ENCODE data around the gene LRRC74A. TPM values are rescaled to one million over a fixed set of nuclear protein-coding genes. Genes with fewer than 3 reads are reported as not detected.
A peak's percentile ranks its signal among the peaks of the same experiment; 100 is the strongest.

The LRRC74A gene
- total RNA-seq, 1 donor from 2014 or later, result not detected

DNA sequence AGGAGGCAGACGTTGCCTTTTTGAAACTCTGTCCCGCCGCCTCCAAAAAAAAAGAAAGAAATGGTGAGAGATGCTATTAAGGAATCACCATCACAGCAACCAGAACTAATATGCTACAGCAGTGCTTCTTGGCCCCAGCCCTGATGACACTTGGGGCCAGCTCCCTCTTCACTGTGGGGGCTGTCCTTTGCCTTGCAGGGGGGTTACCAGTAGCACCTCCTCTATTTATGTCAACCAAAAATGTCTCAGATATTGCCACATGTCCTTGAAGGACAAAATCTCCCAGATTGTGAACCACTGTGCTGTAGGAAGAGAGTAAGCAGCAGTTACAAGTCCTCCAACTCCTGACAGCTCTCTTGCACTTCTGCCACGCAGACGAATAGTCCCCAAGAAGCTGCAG is 76.4 kb downstream of the LRRC74A start:
- Mint-ChIP-seq H3K27ac (ENCODE audit: unreplicated experiment) (peak overlapping the region; percentile 71), H3K4me3 (ENCODE audit: unreplicated experiment) (no peak overlapping the region), H3K4me1 (ENCODE audit: unreplicated experiment) (peaks cover 54% of the 10 kb centered on the region), H3K36me3 (ENCODE audit: unreplicated experiment) (no peaks in the 10 kb centered on the region), H3K27me3 (ENCODE audit: unreplicated experiment) (no peaks in the 10 kb centered on the region), H3K9me3 (ENCODE audit: unreplicated experiment) (no peaks in the 10 kb centered on the region)
- TF ChIP-seq, protein P1, sequence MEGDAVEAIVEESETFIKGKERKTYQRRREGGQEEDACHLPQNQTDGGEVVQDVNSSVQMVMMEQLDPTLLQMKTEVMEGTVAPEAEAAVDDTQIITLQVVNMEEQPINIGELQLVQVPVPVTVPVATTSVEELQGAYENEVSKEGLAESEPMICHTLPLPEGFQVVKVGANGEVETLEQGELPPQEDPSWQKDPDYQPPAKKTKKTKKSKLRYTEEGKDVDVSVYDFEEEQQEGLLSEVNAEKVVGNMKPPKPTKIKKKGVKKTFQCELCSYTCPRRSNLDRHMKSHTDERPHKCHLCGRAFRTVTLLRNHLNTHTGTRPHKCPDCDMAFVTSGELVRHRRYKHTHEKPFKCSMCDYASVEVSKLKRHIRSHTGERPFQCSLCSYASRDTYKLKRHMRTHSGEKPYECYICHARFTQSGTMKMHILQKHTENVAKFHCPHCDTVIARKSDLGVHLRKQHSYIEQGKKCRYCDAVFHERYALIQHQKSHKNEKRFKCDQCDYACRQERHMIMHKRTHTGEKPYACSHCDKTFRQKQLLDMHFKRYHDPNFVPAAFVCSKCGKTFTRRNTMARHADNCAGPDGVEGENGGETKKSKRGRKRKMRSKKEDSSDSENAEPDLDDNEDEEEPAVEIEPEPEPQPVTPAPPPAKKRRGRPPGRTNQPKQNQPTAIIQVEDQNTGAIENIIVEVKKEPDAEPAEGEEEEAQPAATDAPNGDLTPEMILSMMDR (IDR thresholded peaks at IDR 0.05), result no peak
- DNase-seq (ENCODE audit: extremely low spot score, unreplicated experiment), result no peak

DNA sequence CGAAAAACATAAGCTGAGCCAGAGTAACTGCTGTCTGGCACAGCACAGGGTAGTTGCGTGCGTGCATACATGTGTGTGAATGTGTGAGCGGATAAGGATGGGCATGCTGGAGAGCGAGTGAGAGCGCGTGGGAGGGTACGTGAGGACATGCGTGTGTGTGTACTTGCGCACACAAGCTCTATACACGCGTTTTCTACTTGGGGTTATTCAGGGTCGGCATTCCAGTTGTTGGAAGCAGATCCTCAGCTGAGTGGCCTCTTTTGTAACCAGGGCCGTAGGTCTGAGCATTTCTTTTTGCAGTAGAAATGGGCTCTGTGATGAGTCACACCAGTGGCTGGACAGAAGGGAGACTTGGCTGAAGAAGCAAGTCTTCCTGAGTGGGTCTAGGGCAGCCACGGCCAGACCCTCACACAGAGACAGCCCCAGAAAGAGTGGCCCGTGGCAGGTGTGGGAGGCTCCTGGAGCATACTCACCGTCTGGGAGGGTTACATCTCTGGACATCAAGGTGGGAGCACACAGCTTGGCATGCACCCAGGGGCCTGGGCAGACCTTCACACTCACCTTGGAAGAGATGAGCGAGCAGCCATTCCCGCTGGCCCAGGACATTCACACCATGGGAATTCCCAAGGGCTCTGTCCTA is 78.0 kb downstream of the LRRC74A start:
- peak overlapping the region; percentile 95 for H3K27ac Mint-ChIP-seq (ENCODE audit: unreplicated experiment)
- no peaks in the 10 kb centered on the region for H3K36me3 Mint-ChIP-seq (ENCODE audit: unreplicated experiment)
- no peak for DNase-seq (ENCODE audit: extremely low spot score, unreplicated experiment)

DNA sequence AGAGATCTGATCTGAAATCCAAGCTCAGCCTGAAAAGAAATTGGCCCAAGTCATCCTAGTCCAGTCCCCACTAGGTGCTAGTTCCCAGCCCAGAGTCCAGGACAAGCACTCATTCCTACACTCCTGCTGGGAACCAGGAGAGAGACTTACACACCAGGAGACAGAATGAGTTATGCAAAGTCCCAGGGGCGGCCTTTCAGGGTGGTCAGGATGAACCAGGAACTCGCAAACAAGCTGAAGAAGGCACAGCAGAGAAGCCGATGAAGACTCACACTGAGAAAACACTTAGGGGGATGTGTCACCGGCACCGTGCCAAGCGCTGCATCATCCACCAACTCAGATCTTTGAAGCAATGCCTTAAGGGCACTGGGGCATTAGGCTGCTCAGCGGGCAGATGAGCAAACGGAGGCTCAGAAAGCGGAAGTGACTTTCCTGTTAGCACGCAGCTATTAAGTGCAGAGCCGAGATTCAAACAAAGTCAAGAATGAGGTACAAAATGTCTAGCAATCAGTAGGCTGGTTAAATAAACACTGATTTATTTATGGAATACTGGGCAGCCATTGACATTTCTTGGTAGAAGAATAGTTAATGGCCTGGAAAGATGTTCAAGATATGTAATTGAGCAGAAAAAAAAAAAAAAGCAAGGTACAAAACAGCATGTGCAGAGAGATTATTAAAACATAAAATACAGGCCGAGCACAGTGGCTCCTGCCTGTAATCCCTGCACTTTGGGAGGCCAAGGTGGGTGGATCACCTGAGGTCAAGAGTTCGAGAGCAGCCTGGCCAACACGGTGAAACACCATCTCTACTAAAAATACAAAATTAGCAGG is 78.7 kb downstream of the LRRC74A start:
- peak overlapping the region; percentile 49 for H3K4me3 Mint-ChIP-seq (ENCODE audit: unreplicated experiment)
- TF ChIP-seq, protein P1 (IDR thresholded peaks at IDR 0.05), result no peak

More for the DNA sequence above, 78.0 kb downstream of the LRRC74A start:
- TF ChIP-seq, protein P1 (IDR thresholded peaks at IDR 0.05), result no peak
- Mint-ChIP-seq H3K4me3 (ENCODE audit: unreplicated experiment) (no peak overlapping the region), H3K9me3 (ENCODE audit: unreplicated experiment) (no peaks in the 10 kb centered on the region), H3K27me3 (ENCODE audit: unreplicated experiment) (no peaks in the 10 kb centered on the region), H3K4me1 (ENCODE audit: unreplicated experiment) (peaks cover 54% of the 10 kb centered on the region)

DNA sequence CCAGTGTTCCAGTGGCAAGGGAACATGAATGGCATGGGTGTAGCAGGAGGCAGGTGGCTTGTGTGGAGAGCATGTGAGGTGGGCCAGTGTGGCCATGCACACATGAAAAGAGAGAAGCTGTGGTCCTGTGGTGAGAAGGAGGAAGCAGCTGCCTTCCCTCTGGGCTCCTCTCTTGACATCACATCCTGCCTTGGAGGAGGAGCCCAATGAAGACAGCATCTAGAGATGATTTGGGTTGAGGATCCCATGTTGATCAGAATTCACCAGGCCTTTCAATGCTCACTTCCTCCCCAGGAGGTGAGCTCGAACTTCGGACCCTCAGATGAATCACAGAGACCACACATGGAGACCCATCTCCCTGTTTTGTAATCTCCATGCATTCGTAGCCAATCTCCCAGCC is 82.6 kb downstream of the LRRC74A start:
- no peak overlapping the region for H3K4me3 Mint-ChIP-seq (ENCODE audit: unreplicated experiment)
- no peaks in the 10 kb centered on the region for H3K9me3 Mint-ChIP-seq (ENCODE audit: unreplicated experiment)
- H3K36me3 Mint-ChIP-seq (ENCODE audit: unreplicated experiment), result no peaks in the 10 kb centered on the region
- TF ChIP-seq, protein P1 (IDR thresholded peaks at IDR 0.05), result no peak
- no peak for DNase-seq (ENCODE audit: extremely low spot score, unreplicated experiment)
- H3K27me3 Mint-ChIP-seq (ENCODE audit: unreplicated experiment), result no peaks in the 10 kb centered on the region
- no peak overlapping the region for H3K27ac Mint-ChIP-seq (ENCODE audit: unreplicated experiment)
- peaks cover 30% of the 10 kb centered on the region for H3K4me1 Mint-ChIP-seq (ENCODE audit: unreplicated experiment)

More for the DNA sequence above, 78.7 kb downstream of the LRRC74A start:
- peak overlapping the region; percentile 95 for H3K27ac Mint-ChIP-seq (ENCODE audit: unreplicated experiment)
- DNase-seq (ENCODE audit: extremely low spot score, unreplicated experiment), result peak; percentile 96
- H3K9me3 Mint-ChIP-seq (ENCODE audit: unreplicated experiment), result no peaks in the 10 kb centered on the region
- peaks cover 54% of the 10 kb centered on the region for H3K4me1 Mint-ChIP-seq (ENCODE audit: unreplicated experiment)
- H3K27me3 Mint-ChIP-seq (ENCODE audit: unreplicated experiment), result no peaks in the 10 kb centered on the region
- H3K36me3 Mint-ChIP-seq (ENCODE audit: unreplicated experiment), result no peaks in the 10 kb centered on the region

DNA sequence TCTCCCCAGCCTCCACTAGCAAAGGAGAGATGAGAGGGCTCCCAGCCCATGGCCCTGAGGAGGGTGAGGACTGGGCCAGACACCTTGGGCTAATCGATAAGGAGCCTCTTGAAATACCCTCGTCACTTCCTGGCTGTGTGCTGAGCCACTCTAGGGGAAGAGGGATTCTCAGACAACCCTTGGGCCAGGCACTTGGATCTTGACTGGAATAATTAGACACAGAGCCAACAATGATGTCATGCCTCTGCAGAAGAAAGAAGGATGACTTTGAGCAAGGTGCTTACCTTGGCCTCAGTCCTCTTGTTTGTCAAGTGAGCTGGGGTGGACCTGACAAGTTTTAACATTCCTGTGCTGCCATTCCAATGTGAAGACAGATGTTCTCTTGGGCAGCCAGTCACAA is 83.1 kb downstream of the LRRC74A start:
- TF ChIP-seq, protein P1 (IDR thresholded peaks at IDR 0.05), result no peak
- H3K36me3 Mint-ChIP-seq (ENCODE audit: unreplicated experiment), result no peaks in the 10 kb centered on the region
- DNase-seq (ENCODE audit: extremely low spot score, unreplicated experiment), result no peak

More for the DNA sequence above, 83.1 kb downstream of the LRRC74A start:
- no peak overlapping the region for H3K4me3 Mint-ChIP-seq (ENCODE audit: unreplicated experiment)
- H3K4me1 Mint-ChIP-seq (ENCODE audit: unreplicated experiment), result peaks cover 26% of the 10 kb centered on the region
- H3K9me3 Mint-ChIP-seq (ENCODE audit: unreplicated experiment), result no peaks in the 10 kb centered on the region
- H3K27me3 Mint-ChIP-seq (ENCODE audit: unreplicated experiment), result no peaks in the 10 kb centered on the region
- no peak overlapping the region for H3K27ac Mint-ChIP-seq (ENCODE audit: unreplicated experiment)

Measured in osteocyte (in vitro differentiated cells).